IPS-18a (cell line): Measurements from ENCODE around the gene TMEM256.

Experiments used
- H3K27ac ChIP-seq: one replicate; pipeline ENCODE4 v1.5.1; 2013; ENCODE audit warnings: low read length
- H3K27me3 ChIP-seq: one replicate; pipeline ENCODE4 v1.6.1; 2013; ENCODE audit warnings: mild to moderate bottlenecking, low read length; ENCODE audit not compliant: control insufficient read depth, insufficient read depth
- H3K36me3 ChIP-seq: one replicate; pipeline ENCODE4 v1.6.1; 2013; ENCODE audit warnings: low read depth, low read length; ENCODE audit not compliant: control insufficient read depth
- H3K4me1 ChIP-seq: one replicate; pipeline ENCODE4 v1.6.1; 2013; ENCODE audit warnings: low read depth, low read length; ENCODE audit not compliant: control insufficient read depth
- H3K4me3 ChIP-seq: one replicate; pipeline ENCODE4 v1.5.1; 2013; ENCODE audit warnings: low read length
- H3K9ac ChIP-seq: one replicate; pipeline ENCODE4 v1.6.1; 2013; ENCODE audit warnings: mild to moderate bottlenecking, low read length, moderate library complexity
- H3K9me3 ChIP-seq: one replicate; pipeline ENCODE4 v1.6.1; 2013; ENCODE audit warnings: low read depth, low read length; ENCODE audit not compliant: control insufficient read depth

The TMEM256 gene

GRCh38 chr17:7354262-7354843 lies 49.5 kb downstream of the TMEM256 start:
- Histone ChIP-seq H3K27ac (no peak overlapping the region), H3K9me3 (no peaks in the 10 kb centered on the region), H3K27me3 (peaks cover 5% of the 10 kb centered on the region), H3K4me3 (no peak overlapping the region), H3K4me1 (peaks cover 15% of the 10 kb centered on the region), H3K36me3 (no peaks in the 10 kb centered on the region), H3K9ac (no peak overlapping the region)
